K562 (cell line): ENCODE measurements around the gene WDR18. TPM values are rescaled to one million over a fixed set of nuclear protein-coding genes. Genes with fewer than 3 reads are reported as not detected.

Source experiments
- BCOR ChIP-seq: fragments of 450-650 bp; IDR thresholded peaks from 2 replicates; pipeline ENCODE4 v1.6.1; 2016
- CCAR2 ChIP-seq: fragments of 200-400 bp; formaldehyde crosslinking; IDR thresholded peaks from 2 replicates; pipeline ENCODE4 v1.6.1; 2017; ENCODE audit warnings: mild to moderate bottlenecking, low read depth, low read length
- DACH1 ChIP-seq: fragments of 450-650 bp; IDR thresholded peaks from 2 replicates; pipeline ENCODE4 v1.6.1; 2018; ENCODE audit not compliant: partially characterized antibody
- EZH2 ChIP-seq: IDR thresholded peaks from 2 replicates; pipeline ENCODE4 v1.6.1; 2012; ENCODE audit warnings: low read depth, mild to moderate bottlenecking, inconsistent platforms, low read length, borderline replicate concordance
- FOXJ2 ChIP-seq: fragments of 200-800 bp; sonication (Bioruptor generic); IDR thresholded peaks from 2 replicates; pipeline ENCODE4 v1.6.1; 2016; ENCODE audit warnings: missing genetic modification characterization, missing compliant biosample characterization
- FOXP1 ChIP-seq: sonication (generic); formaldehyde crosslinking; IDR thresholded peaks from 2 replicates; pipeline ENCODE4 v1.8.0; 2022; ENCODE audit warnings: mild to moderate bottlenecking, missing genetic modification reagents
- KDM1A ChIP-seq, 2 experiments: fragments of 450-650 bp; IDR thresholded peaks; 2 replicates each; pipeline ENCODE4 v1.6.1; 2016; ENCODE audit warnings: mild to moderate bottlenecking in 2 of 2
- L3MBTL2 ChIP-seq: fragments of 450-650 bp; IDR thresholded peaks from 2 replicates; pipeline ENCODE4 v1.6.1; 2016; ENCODE audit warnings: mild to moderate bottlenecking, moderate library complexity
- NCOA1 ChIP-seq: fragments of 450-650 bp; IDR thresholded peaks from 2 replicates; pipeline ENCODE4 v1.6.1; 2016; ENCODE audit warnings: low read depth
- NFE2L1 ChIP-seq: fragments of 450-650 bp; IDR thresholded peaks from 2 replicates; pipeline ENCODE4 v1.6.1; 2016; ENCODE audit warnings: missing genetic modification characterization, low read depth, mild to moderate bottlenecking, missing compliant biosample characterization, moderate library complexity, borderline replicate concordance
- NR0B1 ChIP-seq: fragments of 450-650 bp; IDR thresholded peaks from one replicate; pipeline ENCODE4 v1.6.1; 2018; ENCODE audit warnings: mild to moderate bottlenecking, moderate library complexity; ENCODE audit not compliant: partially characterized antibody
- PHF21A ChIP-seq: fragments of 450-650 bp; IDR thresholded peaks from 2 replicates; pipeline ENCODE4 v1.6.1; 2017; ENCODE audit warnings: low read depth, borderline replicate concordance
- PHTF2 ChIP-seq: fragments of 250-450 bp; sonication (Bioruptor Pico); IDR thresholded peaks from 2 replicates; pipeline ENCODE4 v1.5.0; 2021; ENCODE audit warnings: mild to moderate bottlenecking
- RBFOX2 ChIP-seq: fragments of 200-400 bp; formaldehyde crosslinking; IDR thresholded peaks from 2 replicates; pipeline ENCODE4 v1.6.1; 2017; ENCODE audit warnings: low read depth, mild to moderate bottlenecking, low read length, moderate library complexity
- SMAD2 ChIP-seq: fragments of 150-350 bp; IDR thresholded peaks from 2 replicates; pipeline ENCODE4 v1.6.1; 2014; ENCODE audit warnings: low read depth, mild to moderate bottlenecking, low read length
- USF1 ChIP-seq: sonication (generic); formaldehyde crosslinking; IDR thresholded peaks from 2 replicates; pipeline ENCODE4 v1.9.0; 2022; ENCODE audit warnings: mild to moderate bottlenecking, missing genetic modification reagents
- ZNF263 ChIP-seq: sonication (generic); formaldehyde crosslinking; IDR thresholded peaks from 2 replicates; pipeline ENCODE4 v1.8.0; 2022; ENCODE audit warnings: mild to moderate bottlenecking, missing genetic modification reagents, borderline replicate concordance
- ZNF3 ChIP-seq: fragments of 250-450 bp; sonication (Bioruptor Pico); IDR thresholded peaks from 2 replicates; pipeline ENCODE4 v1.5.0; 2021; ENCODE audit warnings: mild to moderate bottlenecking, moderate library complexity
- ZNF785 ChIP-seq: fragments of 250-450 bp; sonication (Bioruptor Pico); IDR thresholded peaks from 2 replicates; pipeline ENCODE4 v1.4.0; 2020; ENCODE audit warnings: mild to moderate bottlenecking
- polyA plus RNA-seq, 8 experiments: library from polyadenylated mRNA; depleted of rRNA in 4 of 8; stranded (reverse) in 5 of 8; unstranded in 3 of 8; fragments of >200 nt; fragmentation: Nextera tagmentation in 2 of 8; fragmentation: Illumina TruSeq in 1 of 8; extraction: Ambion mirVana in 2 of 8; extraction: Trizol in 1 of 8; gene quantifications; 2 replicates each; pipeline versions ENCODE4 v1.2.1 to v1.2.3, GENCODE V29; 2011 to 2014; ENCODE audit warnings: inconsistent platforms in 1 of 8, missing spikeins in 1 of 8
- total RNA-seq, 7 experiments: library from RNA; depleted of rRNA in 6 of 7; stranded (reverse); fragments of >200 nt in 6 of 7; fragmentation: Illumina TruSeq in 2 of 7; extraction: Trizol in 2 of 7; gene quantifications; 2 replicates each; pipeline versions ENCODE4 v1.2.1 to v1.2.3, GENCODE V29; 2011 to 2021; ENCODE audit warnings: low replicate concordance in 1 of 7
- TF ChIP-seq, protein P1 (sequence below), 3 experiments: IDR thresholded peaks in 2 of 3; conservative IDR thresholded peaks in 1 of 3; 2 replicates each; pipeline ENCODE4 v1.5.1; 2011 to 2012; ENCODE audit warnings: low read length in 3 of 3, mild to moderate bottlenecking in 3 of 3, control low read depth in 2 of 3, improper control_type of control experiment in 1 of 3, inconsistent platforms in 1 of 3, low read depth in 1 of 3, mixed read lengths in 1 of 3, moderate library complexity in 1 of 3; ENCODE audit not compliant: insufficient read depth in 2 of 3
- TF ChIP-seq, protein P2 (sequence below): fragments of 450-650 bp; formaldehyde crosslinking; IDR thresholded peaks from 2 replicates; pipeline ENCODE4 v1.4.0; 2022; ENCODE audit warnings: missing genetic modification characterization
- TF ChIP-seq, protein P3 (sequence below): fragments of 450-650 bp; IDR thresholded peaks from 2 replicates; pipeline ENCODE4 v1.6.1; 2016; ENCODE audit warnings: low read depth, mild to moderate bottlenecking, moderate library complexity

Gene WDR18
- total and polyA plus RNA-seq, 9 of the 15 experiments (the other 6 are each of a cell fraction or from before 2014, with no cell fraction given) = 0.65 to 181 (median 30.1) TPM

- TF ChIP-seq NR0B1 = no peak
- no peak for TF ChIP-seq KDM1A (IDR thresholded peaks at IDR 0.05)
- no peak for TF ChIP-seq PHF21A
- no peak for TF ChIP-seq NCOA1
- no peak for TF ChIP-seq SMAD2
- peak; percentile 34; the same call in 1 of the 2 replicates for TF ChIP-seq L3MBTL2
- TF ChIP-seq, protein P1, sequence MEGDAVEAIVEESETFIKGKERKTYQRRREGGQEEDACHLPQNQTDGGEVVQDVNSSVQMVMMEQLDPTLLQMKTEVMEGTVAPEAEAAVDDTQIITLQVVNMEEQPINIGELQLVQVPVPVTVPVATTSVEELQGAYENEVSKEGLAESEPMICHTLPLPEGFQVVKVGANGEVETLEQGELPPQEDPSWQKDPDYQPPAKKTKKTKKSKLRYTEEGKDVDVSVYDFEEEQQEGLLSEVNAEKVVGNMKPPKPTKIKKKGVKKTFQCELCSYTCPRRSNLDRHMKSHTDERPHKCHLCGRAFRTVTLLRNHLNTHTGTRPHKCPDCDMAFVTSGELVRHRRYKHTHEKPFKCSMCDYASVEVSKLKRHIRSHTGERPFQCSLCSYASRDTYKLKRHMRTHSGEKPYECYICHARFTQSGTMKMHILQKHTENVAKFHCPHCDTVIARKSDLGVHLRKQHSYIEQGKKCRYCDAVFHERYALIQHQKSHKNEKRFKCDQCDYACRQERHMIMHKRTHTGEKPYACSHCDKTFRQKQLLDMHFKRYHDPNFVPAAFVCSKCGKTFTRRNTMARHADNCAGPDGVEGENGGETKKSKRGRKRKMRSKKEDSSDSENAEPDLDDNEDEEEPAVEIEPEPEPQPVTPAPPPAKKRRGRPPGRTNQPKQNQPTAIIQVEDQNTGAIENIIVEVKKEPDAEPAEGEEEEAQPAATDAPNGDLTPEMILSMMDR (IDR thresholded peaks at IDR 0.05 in 2 of 3, conservative IDR thresholded peaks at IDR 0.05 in 1 of 3; ENCODE audit: insufficient read depth in 2 of 3, low read depth in 1 of 3, low read length in 3 of 3) = no peak
- no peak for TF ChIP-seq USF1 (CRISPR knock-in tag)
- no peak for TF ChIP-seq FOXJ2 (tag)
- no peak for TF ChIP-seq EZH2
- no peak for TF ChIP-seq FOXP1
- no peak for TF ChIP-seq ZNF785 (CRISPR knock-in tag)
- no peak; the same call in 1 of the 2 replicates for TF ChIP-seq BCOR
- TF ChIP-seq, protein P2, sequence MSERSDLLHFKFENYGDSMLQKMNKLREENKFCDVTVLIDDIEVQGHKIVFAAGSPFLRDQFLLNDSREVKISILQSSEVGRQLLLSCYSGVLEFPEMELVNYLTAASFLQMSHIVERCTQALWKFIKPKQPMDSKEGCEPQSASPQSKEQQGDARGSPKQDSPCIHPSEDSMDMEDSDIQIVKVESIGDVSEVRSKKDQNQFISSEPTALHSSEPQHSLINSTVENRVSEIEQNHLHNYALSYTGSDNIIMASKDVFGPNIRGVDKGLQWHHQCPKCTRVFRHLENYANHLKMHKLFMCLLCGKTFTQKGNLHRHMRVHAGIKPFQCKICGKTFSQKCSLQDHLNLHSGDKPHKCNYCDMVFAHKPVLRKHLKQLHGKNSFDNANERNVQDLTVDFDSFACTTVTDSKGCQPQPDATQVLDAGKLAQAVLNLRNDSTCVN (CRISPR knock-in tag) = no peak
- no peak for TF ChIP-seq DACH1
- TF ChIP-seq ZNF3 (CRISPR knock-in tag) = no peak
- no peak; the same call in 1 of the 2 replicates for TF ChIP-seq ZNF263 (CRISPR knock-in tag)
- TF ChIP-seq CCAR2 = no peak
- no peak for TF ChIP-seq PHTF2 (CRISPR knock-in tag)
- no peak for TF ChIP-seq RBFOX2
- TF ChIP-seq, protein P3, sequence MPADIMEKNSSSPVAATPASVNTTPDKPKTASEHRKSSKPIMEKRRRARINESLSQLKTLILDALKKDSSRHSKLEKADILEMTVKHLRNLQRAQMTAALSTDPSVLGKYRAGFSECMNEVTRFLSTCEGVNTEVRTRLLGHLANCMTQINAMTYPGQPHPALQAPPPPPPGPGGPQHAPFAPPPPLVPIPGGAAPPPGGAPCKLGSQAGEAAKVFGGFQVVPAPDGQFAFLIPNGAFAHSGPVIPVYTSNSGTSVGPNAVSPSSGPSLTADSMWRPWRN = no peak
- no peak for TF ChIP-seq NFE2L1 (tag)
These were observed 30.5 kb upstream of the WDR18 start (continued) for GRCh38 chr19:953445-954271.
